ACC112 (cell line): ENCODE results near the gene EEF1A2.
A peak's percentile ranks its signal among the peaks of the same experiment; 100 is the strongest.
"Not testable (repeated sequence)": the region's sequence is repeated elsewhere in the genome, so short reads cannot be mapped to it uniquely, and the experiment has no call there.

Experiments used
- H2AFZ ChIP-seq: fragments of 200-600 bp; sonication (generic); one replicate; pipeline ENCODE4 v1.6.0; 2017; ENCODE audit warnings: antibody characterized with exemption, low read length; ENCODE audit not compliant: unreplicated experiment
- H3K27ac ChIP-seq: fragments of 200-600 bp; sonication (generic); 2 replicates; pipeline ENCODE4 v1.5.1; 2014; ENCODE audit warnings: low read depth, mild to moderate bottlenecking, antibody characterized with exemption, low read length, moderate library complexity
- H3K27me3 ChIP-seq: fragments of 200-600 bp; sonication (generic); 2 replicates; pipeline ENCODE4 v1.6.1; 2014; ENCODE audit warnings: mild to moderate bottlenecking, antibody characterized with exemption, low read length, moderate library complexity, mixed read lengths; ENCODE audit not compliant: insufficient read depth
- H3K36me3 ChIP-seq: fragments of 200-600 bp; sonication (generic); 2 replicates; pipeline ENCODE4 v1.6.1; 2016; ENCODE audit warnings: mild to moderate bottlenecking, antibody characterized with exemption, low read length, moderate library complexity, mixed read lengths; ENCODE audit not compliant: insufficient read depth
- H3K4me1 ChIP-seq: fragments of 200-600 bp; sonication (generic); one replicate; pipeline ENCODE4 v1.6.1; 2016; ENCODE audit warnings: low read length, mixed read lengths; ENCODE audit not compliant: insufficient read depth, unreplicated experiment, control insufficient read depth
- H3K4me3 ChIP-seq: fragments of 200-600 bp; sonication (generic); 2 replicates; pipeline ENCODE4 v1.5.1; 2014; ENCODE audit warnings: mild to moderate bottlenecking, low read depth, low read length
- H3K79me2 ChIP-seq: fragments of 200-600 bp; sonication (generic); one replicate; pipeline ENCODE4 v1.6.0; 2016; ENCODE audit warnings: low read length; ENCODE audit not compliant: control insufficient read depth, unreplicated experiment, insufficient read depth

EEF1A2 gene

DNA sequence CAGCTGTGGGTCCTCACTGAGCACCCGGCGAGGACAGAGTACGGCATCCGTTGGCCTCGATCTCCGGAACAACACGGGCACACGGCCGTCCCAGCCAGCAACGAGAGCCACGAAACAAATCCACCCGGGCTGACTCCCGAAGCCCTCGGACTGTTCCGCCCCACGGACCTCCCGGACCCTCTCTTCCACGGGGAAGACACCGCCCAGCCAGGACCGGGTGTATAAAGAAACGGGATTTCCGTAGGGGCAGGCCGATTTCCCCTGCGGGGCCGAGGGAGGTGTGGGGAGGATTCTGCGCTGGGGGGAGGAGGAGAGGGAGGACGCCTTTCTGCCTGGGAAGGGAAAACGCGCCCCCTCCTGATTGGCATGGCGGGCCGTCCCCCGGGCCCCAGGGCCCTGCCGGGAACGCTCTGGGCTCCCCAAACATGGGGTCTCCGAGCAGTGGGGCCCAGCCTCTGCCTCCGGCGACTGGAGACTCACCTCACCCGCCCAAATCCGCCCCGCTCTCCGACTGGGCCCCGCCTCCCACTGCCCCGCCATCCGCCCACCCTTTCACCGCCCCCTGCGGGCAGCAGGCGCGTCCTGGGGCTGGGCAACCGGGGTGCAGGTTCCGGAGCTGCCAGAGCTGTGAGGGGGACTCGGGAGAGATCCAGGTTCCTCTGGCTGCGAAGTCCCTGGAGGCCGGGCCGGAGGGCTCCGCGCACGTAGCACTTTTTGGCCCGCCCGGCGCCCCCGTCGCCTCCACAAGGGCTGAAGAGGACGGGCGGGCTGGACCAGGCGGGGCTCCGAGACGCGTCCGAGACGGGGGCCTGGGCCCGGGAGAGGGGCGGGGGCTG lies 21.0 kb upstream of the EEF1A2 start:
- Histone ChIP-seq H3K36me3 (peaks cover 19% of the 10 kb centered on the region), H2AFZ (peak overlapping the region; percentile 99), H3K4me1 (peaks cover 4% of the 10 kb centered on the region), H3K79me2 (peaks cover 17% of the 10 kb centered on the region), H3K27ac (peak overlapping the region; percentile 83), H3K4me3 (peak overlapping the region; percentile 98), H3K27me3 (no peaks in the 10 kb centered on the region)

GRCh38 chr20:63518946-63519667 lies 20.2 kb upstream of the EEF1A2 start:
- H3K79me2 ChIP-seq: peaks cover 17% of the 10 kb centered on the region
- peak overlapping the region; percentile 98 for H3K4me3 ChIP-seq
- no peaks in the 10 kb centered on the region for H3K27me3 ChIP-seq
- peaks cover 19% of the 10 kb centered on the region for H3K36me3 ChIP-seq
- peaks cover 4% of the 10 kb centered on the region for H3K4me1 ChIP-seq
- H3K27ac ChIP-seq: no peak overlapping the region
- no peak overlapping the region for H2AFZ ChIP-seq

- Histone ChIP-seq H3K27ac (no peak overlapping the region), H3K79me2 (peaks cover 17% of the 10 kb centered on the region), H3K27me3 (peaks cover 3% of the 10 kb centered on the region; the same call in 1 of the 2 replicates), H3K4me3 (no peak overlapping the region), H2AFZ (no peak overlapping the region), H3K4me1 (peaks cover 4% of the 10 kb centered on the region), H3K36me3 (peaks cover 13% of the 10 kb centered on the region)
These were observed 19.5 kb upstream of the EEF1A2 start for GRCh38 chr20:63518351-63518861.

- peaks cover 4% of the 10 kb centered on the region for H3K4me1 ChIP-seq
- peaks cover 6% of the 10 kb centered on the region; the same call in 1 of the 2 replicates for H3K27me3 ChIP-seq
- H3K27ac ChIP-seq: no peak overlapping the region
- H3K79me2 ChIP-seq: peaks cover 17% of the 10 kb centered on the region
- no peak overlapping the region for H3K4me3 ChIP-seq
- peaks cover 7% of the 10 kb centered on the region; the same call in 1 of the 2 replicates for H3K36me3 ChIP-seq
- H2AFZ ChIP-seq: no peak overlapping the region
These were observed 18.8 kb upstream of the EEF1A2 start for GRCh38 chr20:63517376-63518309.

DNA sequence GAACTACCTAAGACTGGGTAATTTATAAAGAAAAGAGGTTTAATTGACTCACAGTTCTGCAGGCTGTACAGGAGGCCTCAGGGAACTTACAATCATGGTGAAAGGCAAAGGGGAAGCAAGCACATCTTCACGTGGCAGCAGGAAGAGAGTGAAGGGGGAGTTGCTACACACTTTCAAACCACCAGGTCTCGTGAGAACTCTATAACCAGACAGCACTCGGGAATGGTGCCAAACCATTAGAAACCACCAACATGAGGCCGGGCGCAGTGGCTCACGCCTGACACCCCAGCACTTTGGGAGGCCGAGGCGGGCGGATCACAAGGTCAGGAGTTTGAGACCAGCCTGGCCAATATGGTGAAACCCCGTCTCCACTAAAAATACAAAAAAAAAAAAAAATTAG lies 15.6 kb upstream of the EEF1A2 start:
- not testable (repeated sequence) for H3K36me3 ChIP-seq, H3K4me1 ChIP-seq, H3K27ac ChIP-seq, H3K4me3 ChIP-seq, H3K79me2 ChIP-seq, H2AFZ ChIP-seq, H3K27me3 ChIP-seq

DNA sequence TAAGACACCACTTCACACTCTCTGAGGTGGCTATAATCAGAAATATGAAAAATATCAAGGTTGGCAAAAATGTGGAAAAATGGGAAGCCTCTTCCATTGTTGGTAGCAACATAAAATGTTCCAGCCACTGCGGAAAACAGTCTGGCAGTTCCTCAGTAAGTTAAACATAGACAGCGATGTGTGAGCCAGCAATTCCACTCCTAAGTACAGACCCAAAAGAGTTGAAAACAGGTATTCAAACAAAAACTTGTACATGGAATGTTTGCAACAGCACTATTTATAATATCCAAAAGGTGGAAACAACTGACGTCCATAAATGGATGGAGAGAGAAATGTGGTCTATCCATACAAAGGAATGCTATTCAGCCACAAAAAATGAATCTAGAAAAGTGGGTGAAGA lies 14.3 kb upstream of the EEF1A2 start:
- H3K79me2 ChIP-seq: no peaks in the 10 kb centered on the region
- no peaks in the 10 kb centered on the region for H3K4me1 ChIP-seq
- no peak overlapping the region for H2AFZ ChIP-seq
- H3K27ac ChIP-seq: no peak overlapping the region
- peaks cover 6% of the 10 kb centered on the region; the same call in 1 of the 2 replicates for H3K27me3 ChIP-seq
- H3K4me3 ChIP-seq: no peak overlapping the region
- H3K36me3 ChIP-seq: no peaks in the 10 kb centered on the region

GRCh38 chr20:63509088-63509564 lies 10.2 kb upstream of the EEF1A2 start:
- Histone ChIP-seq H3K4me3 (no peak overlapping the region), H2AFZ (no peak overlapping the region), H3K36me3 (no peaks in the 10 kb centered on the region), H3K4me1 (no peaks in the 10 kb centered on the region), H3K27me3 (peaks cover 20% of the 10 kb centered on the region; the same call in 1 of the 2 replicates), H3K79me2 (no peaks in the 10 kb centered on the region), H3K27ac (no peak overlapping the region)

GRCh38 chr20:63508072-63508768 lies 9.3 kb upstream of the EEF1A2 start:
- Histone ChIP-seq H2AFZ (no peak overlapping the region), H3K79me2 (no peaks in the 10 kb centered on the region), H3K4me3 (no peak overlapping the region), H3K27ac (no peak overlapping the region), H3K36me3 (no peaks in the 10 kb centered on the region), H3K27me3 (peaks cover 19% of the 10 kb centered on the region; the same call in 1 of the 2 replicates), H3K4me1 (no peaks in the 10 kb centered on the region)

- Histone ChIP-seq H3K4me1 (no peaks in the 10 kb centered on the region), H3K79me2 (no peaks in the 10 kb centered on the region), H3K27me3 (peaks cover 17% of the 10 kb centered on the region; the same call in 1 of the 2 replicates), H3K4me3 (no peak overlapping the region), H3K36me3 (no peaks in the 10 kb centered on the region), H3K27ac (no peak overlapping the region), H2AFZ (no peak overlapping the region)
These were observed 8.3 kb upstream of the EEF1A2 start for GRCh38 chr20:63507083-63507743.
